Measurements from ENCODE around the gene PFKFB4. TPM values are rescaled to one million over a fixed set of nuclear protein-coding genes. Genes with fewer than 3 reads are reported as not detected.

The PFKFB4 gene
- total RNA-seq, 1 donor from 2014 or later: 22.4 TPM

- Histone ChIP-seq H3K4me3 (ENCODE audit: low read depth, low read length) (no peak overlapping the region), H3K36me3 (ENCODE audit: control insufficient read depth, insufficient read depth, low read length) (peaks cover 8% of the 10 kb centered on the region), H3K27me3 (ENCODE audit: control insufficient read depth, insufficient read depth, low read length) (no peaks in the 10 kb centered on the region)
- no peak for DNase-seq (ENCODE audit: low read depth)
- TF ChIP-seq CTCF (IDR thresholded peaks at IDR 0.05; ENCODE audit: insufficient read depth, low read length, poor library complexity, severe bottlenecking): peak; percentile 40
These were observed 4.6 kb upstream of the PFKFB4 start for GRCh38 chr3:48561045-48561736.

- DNase-seq (ENCODE audit: low read depth): no peak
- H3K4me3 ChIP-seq (ENCODE audit: low read depth, low read length): no peak overlapping the region
- TF ChIP-seq CTCF (IDR thresholded peaks at IDR 0.05; ENCODE audit: insufficient read depth, low read length, poor library complexity, severe bottlenecking): no peak
- H3K36me3 ChIP-seq (ENCODE audit: control insufficient read depth, insufficient read depth, low read length): peaks cover 6% of the 10 kb centered on the region
- no peaks in the 10 kb centered on the region for H3K27me3 ChIP-seq (ENCODE audit: control insufficient read depth, insufficient read depth, low read length)
These were observed 4.0 kb upstream of the PFKFB4 start for GRCh38 chr3:48560648-48561018.

- no peak for TF ChIP-seq CTCF (IDR thresholded peaks at IDR 0.05; ENCODE audit: insufficient read depth, low read length, poor library complexity, severe bottlenecking)
- peaks cover 5% of the 10 kb centered on the region for H3K36me3 ChIP-seq (ENCODE audit: control insufficient read depth, insufficient read depth, low read length)
- H3K27me3 ChIP-seq (ENCODE audit: control insufficient read depth, insufficient read depth, low read length): no peaks in the 10 kb centered on the region
- no peak overlapping the region for H3K4me3 ChIP-seq (ENCODE audit: low read depth, low read length)
- no peak for DNase-seq (ENCODE audit: low read depth)
These were observed 2.0 kb upstream of the PFKFB4 start for GRCh38 chr3:48558493-48559134.

GRCh38 chr3:48555949-48556795 is 431 bp downstream of the PFKFB4 start:
- DNase-seq (ENCODE audit: low read depth): no peak
- no peak for TF ChIP-seq CTCF (IDR thresholded peaks at IDR 0.05; ENCODE audit: insufficient read depth, low read length, poor library complexity, severe bottlenecking)
- H3K4me3 ChIP-seq (ENCODE audit: low read depth, low read length): peak overlapping the region; percentile 62
- peaks cover 4% of the 10 kb centered on the region for H3K36me3 ChIP-seq (ENCODE audit: control insufficient read depth, insufficient read depth, low read length)
- no peaks in the 10 kb centered on the region for H3K27me3 ChIP-seq (ENCODE audit: control insufficient read depth, insufficient read depth, low read length)

GRCh38 chr3:48555231-48555948 is 1.2 kb downstream of the PFKFB4 start:
- Histone ChIP-seq H3K36me3 (ENCODE audit: control insufficient read depth, insufficient read depth, low read length) (peaks cover 4% of the 10 kb centered on the region), H3K27me3 (ENCODE audit: control insufficient read depth, insufficient read depth, low read length) (no peaks in the 10 kb centered on the region), H3K4me3 (ENCODE audit: low read depth, low read length) (no peak overlapping the region)
- no peak for DNase-seq (ENCODE audit: low read depth)
- no peak for TF ChIP-seq CTCF (IDR thresholded peaks at IDR 0.05; ENCODE audit: insufficient read depth, low read length, poor library complexity, severe bottlenecking)

Measured in kidney epithelial cell (primary cell).